ENCODE results near the gene SLC66A1.

The SLC66A1 gene

GRCh38 chr1:19357299-19357986 lies 45.3 kb downstream of the SLC66A1 start:
- in situ Hi-C loops (cut with MboI; ENCODE audit: low pct_unique_long_range_greater_than_20kb, low sequenced_read_pairs, unreplicated experiment), result no loop called here
- TF ChIP-seq, protein P1, sequence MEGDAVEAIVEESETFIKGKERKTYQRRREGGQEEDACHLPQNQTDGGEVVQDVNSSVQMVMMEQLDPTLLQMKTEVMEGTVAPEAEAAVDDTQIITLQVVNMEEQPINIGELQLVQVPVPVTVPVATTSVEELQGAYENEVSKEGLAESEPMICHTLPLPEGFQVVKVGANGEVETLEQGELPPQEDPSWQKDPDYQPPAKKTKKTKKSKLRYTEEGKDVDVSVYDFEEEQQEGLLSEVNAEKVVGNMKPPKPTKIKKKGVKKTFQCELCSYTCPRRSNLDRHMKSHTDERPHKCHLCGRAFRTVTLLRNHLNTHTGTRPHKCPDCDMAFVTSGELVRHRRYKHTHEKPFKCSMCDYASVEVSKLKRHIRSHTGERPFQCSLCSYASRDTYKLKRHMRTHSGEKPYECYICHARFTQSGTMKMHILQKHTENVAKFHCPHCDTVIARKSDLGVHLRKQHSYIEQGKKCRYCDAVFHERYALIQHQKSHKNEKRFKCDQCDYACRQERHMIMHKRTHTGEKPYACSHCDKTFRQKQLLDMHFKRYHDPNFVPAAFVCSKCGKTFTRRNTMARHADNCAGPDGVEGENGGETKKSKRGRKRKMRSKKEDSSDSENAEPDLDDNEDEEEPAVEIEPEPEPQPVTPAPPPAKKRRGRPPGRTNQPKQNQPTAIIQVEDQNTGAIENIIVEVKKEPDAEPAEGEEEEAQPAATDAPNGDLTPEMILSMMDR (IDR thresholded peaks at IDR 0.05; ENCODE audit: extremely low read depth, insufficient read depth, missing control alignments), result no peak
- no peak for DNase-seq (ENCODE audit: low spot score)

DNA sequence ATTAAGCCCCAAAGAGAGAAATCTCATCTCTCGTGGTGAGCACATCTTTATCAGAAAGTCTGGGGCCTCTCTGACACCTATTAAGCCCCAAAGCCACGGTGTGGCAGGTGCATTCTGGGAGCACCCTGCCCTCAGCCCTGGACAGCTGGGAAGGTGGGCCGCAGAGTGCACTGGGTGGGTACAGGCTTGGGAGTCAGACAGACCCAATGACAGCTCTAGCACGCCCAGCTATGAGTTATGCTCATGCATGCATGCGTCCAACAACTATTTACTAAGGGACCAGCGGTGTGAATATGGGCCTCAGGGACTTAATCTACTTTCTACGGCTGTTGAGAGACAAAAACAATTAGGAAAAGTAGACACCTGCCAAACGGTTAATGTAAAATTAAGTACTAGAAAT lies 46.6 kb downstream of the SLC66A1 start:
- TF ChIP-seq, protein P1 (IDR thresholded peaks at IDR 0.05; ENCODE audit: extremely low read depth, insufficient read depth, missing control alignments), result no peak
- no peak for DNase-seq (ENCODE audit: low spot score)
- in situ Hi-C loops (cut with MboI; ENCODE audit: low pct_unique_long_range_greater_than_20kb, low sequenced_read_pairs, unreplicated experiment), result no loop called here

DNA sequence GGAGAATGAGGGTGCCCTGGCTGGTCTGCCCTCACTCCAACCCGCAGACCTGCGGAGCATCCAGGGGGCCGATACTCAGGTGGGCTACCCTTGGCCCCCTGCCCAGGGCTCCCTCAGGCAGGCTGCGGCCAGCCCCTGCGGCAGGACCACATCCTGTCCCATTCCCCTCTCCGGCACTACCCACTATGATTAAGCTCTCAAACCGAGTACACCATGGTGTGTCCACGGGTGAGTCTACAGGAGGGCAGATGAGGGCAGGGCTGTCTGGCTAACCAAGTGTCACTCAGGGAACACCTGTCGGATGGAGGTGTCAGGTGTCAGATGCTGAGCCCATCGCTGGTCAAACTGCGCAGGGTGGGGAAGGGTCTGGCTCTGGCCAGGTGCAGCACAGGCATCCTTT lies 47.2 kb downstream of the SLC66A1 start:
- TF ChIP-seq, protein P1 (IDR thresholded peaks at IDR 0.05; ENCODE audit: extremely low read depth, insufficient read depth, missing control alignments), result no peak
- no peak for DNase-seq (ENCODE audit: low spot score)
- in situ Hi-C loops (cut with MboI; ENCODE audit: low pct_unique_long_range_greater_than_20kb, low sequenced_read_pairs, unreplicated experiment), result no loop called here

- in situ Hi-C loops (cut with MboI; ENCODE audit: low pct_unique_long_range_greater_than_20kb, low sequenced_read_pairs, unreplicated experiment), result no loop called here
- DNase-seq (ENCODE audit: low spot score), result no peak
- TF ChIP-seq, protein P1 (IDR thresholded peaks at IDR 0.05; ENCODE audit: extremely low read depth, insufficient read depth, missing control alignments), result no peak
These were observed 47.9 kb downstream of the SLC66A1 start for GRCh38 chr1:19360016-19360415.

DNA sequence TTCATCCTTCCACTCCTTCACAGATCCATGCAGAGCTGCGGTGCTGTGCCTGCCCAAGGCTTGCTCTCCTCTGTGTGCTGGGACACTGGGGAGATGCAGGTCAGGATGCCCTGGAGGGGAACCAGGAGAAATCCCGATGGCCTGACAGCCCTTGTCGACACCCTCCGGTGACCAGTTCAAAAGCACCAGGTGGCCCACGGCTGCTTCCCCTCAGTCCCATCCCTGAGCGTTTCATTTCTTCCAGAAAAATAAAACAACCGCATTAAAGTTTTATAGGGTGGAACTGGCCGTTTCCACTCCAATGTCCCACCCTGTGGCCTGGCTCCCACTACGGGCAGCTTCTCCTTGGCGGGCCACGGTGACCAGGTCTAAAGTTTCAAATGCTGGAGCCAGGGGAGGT lies 48.3 kb downstream of the SLC66A1 start:
- TF ChIP-seq, protein P1 (IDR thresholded peaks at IDR 0.05; ENCODE audit: extremely low read depth, insufficient read depth, missing control alignments), result no peak
- in situ Hi-C loops (cut with MboI; ENCODE audit: low pct_unique_long_range_greater_than_20kb, low sequenced_read_pairs, unreplicated experiment), result no loop called here
- DNase-seq (ENCODE audit: low spot score), result no peak

- no peak for DNase-seq (ENCODE audit: low spot score)
- TF ChIP-seq, protein P1 (IDR thresholded peaks at IDR 0.05; ENCODE audit: extremely low read depth, insufficient read depth, missing control alignments), result no peak
- in situ Hi-C loops (cut with MboI; ENCODE audit: low pct_unique_long_range_greater_than_20kb, low sequenced_read_pairs, unreplicated experiment), result no loop called here
These were observed 48.9 kb downstream of the SLC66A1 start for GRCh38 chr1:19360843-19361610.

Data from GM13977 (cell line).